Measurements from ENCODE around the gene TUBA3C.
"Not testable (repeated sequence)": the region's sequence is repeated elsewhere in the genome, so short reads cannot be mapped to it uniquely, and the experiment has no call there.

The TUBA3C gene

GRCh38 chr13:19181621-19182485 is at the start of gene TUBA3C:
TSS of gene TUBA3C (minus strand) at chr13:19181824. CDS start at chr13:19181747, 77 bp downstream.
- DNase-seq (ENCODE audit: low spot score) = no peak

GRCh38 chr13:19207413-19207812 is 25.8 kb upstream of the TUBA3C start:
- not testable (repeated sequence) for DNase-seq (ENCODE audit: low spot score)

GRCh38 chr13:19192622-19193021 is 11.0 kb upstream of the TUBA3C start:
- not testable (repeated sequence) for DNase-seq (ENCODE audit: low spot score)

- not testable (repeated sequence) for DNase-seq (ENCODE audit: low spot score)
These were observed 8.3 kb upstream of the TUBA3C start for GRCh38 chr13:19189911-19190310.

GRCh38 chr13:19189368-19189767 is 7.7 kb upstream of the TUBA3C start:
- DNase-seq (ENCODE audit: low spot score) = not testable (repeated sequence)

GRCh38 chr13:19185865-19186645 is 4.4 kb upstream of the TUBA3C start:
- no peak for DNase-seq (ENCODE audit: low spot score)

- no peak for DNase-seq (ENCODE audit: low spot score)
These were observed 3.7 kb upstream of the TUBA3C start for GRCh38 chr13:19185086-19185864.

GRCh38 chr13:19184176-19184575 is 2.6 kb upstream of the TUBA3C start:
- no peak for DNase-seq (ENCODE audit: low spot score)

- no peak for DNase-seq (ENCODE audit: low spot score)
These were observed 2.1 kb upstream of the TUBA3C start for GRCh38 chr13:19183676-19184075.

- no peak for DNase-seq (ENCODE audit: low spot score)
These were observed 912 bp upstream of the TUBA3C start for GRCh38 chr13:19182536-19182935.

- no peak for DNase-seq (ENCODE audit: low spot score)
These were observed 503 bp downstream of the TUBA3C start for GRCh38 chr13:19181021-19181620.

- DNase-seq (ENCODE audit: low spot score) = no peak
These were observed 1.7 kb downstream of the TUBA3C start for GRCh38 chr13:19179916-19180315.

GRCh38 chr13:19178901-19179593 is 2.6 kb downstream of the TUBA3C start:
- DNase-seq (ENCODE audit: low spot score) = no peak

- not testable (repeated sequence) for DNase-seq (ENCODE audit: low spot score)
These were observed 4.4 kb downstream of the TUBA3C start for GRCh38 chr13:19176981-19177776.

GRCh38 chr13:19173752-19174151 is 7.9 kb downstream of the TUBA3C start:
- no peak for DNase-seq (ENCODE audit: low spot score)

GRCh38 chr13:19172647-19173030 is 9.0 kb downstream of the TUBA3C start:
- no peak for DNase-seq (ENCODE audit: low spot score)

- DNase-seq (ENCODE audit: low spot score) = no peak
These were observed 9.5 kb downstream of the TUBA3C start for GRCh38 chr13:19172007-19172646.

GRCh38 chr13:19171563-19171962 is 10.1 kb downstream of the TUBA3C start:
- DNase-seq (ENCODE audit: low spot score) = no peak

GRCh38 chr13:19169991-19170390 is 11.6 kb downstream of the TUBA3C start:
- DNase-seq (ENCODE audit: low spot score) = no peak

GRCh38 chr13:19169496-19169895 is 12.1 kb downstream of the TUBA3C start:
- DNase-seq (ENCODE audit: low spot score) = no peak
